Stomach (tissue), 4 donors: ENCODE data around the gene REG4.

ENCODE experiments used
- EP300 ChIP-seq: sonication (generic); formaldehyde crosslinking; IDR thresholded peaks from one replicate; pipeline ENCODE4 v1.6.1; 2017; ENCODE audit warnings: antibody characterized with exemption
- POLR2A ChIP-seq, 4 donors: fragments of 450-650 bp; IDR thresholded peaks; one replicate each; pipeline ENCODE4 v1.6.1; 2016; ENCODE audit warnings: antibody characterized with exemption in 4 of 4, control low read depth in 2 of 4, mild to moderate bottlenecking in 1 of 4, moderate library complexity in 1 of 4
- POLR2AphosphoS5 ChIP-seq, 3 donors: sonication (generic); formaldehyde crosslinking; IDR thresholded peaks; one replicate each; pipeline ENCODE4 v1.6.1; 2016; ENCODE audit warnings: antibody characterized with exemption in 3 of 3
- TF ChIP-seq, protein P1 (sequence below), 7 experiments: fragments of 450-650 bp in 4 of 7; fragments of 200-600 bp in 3 of 7; sonication (generic) in 3 of 7; IDR thresholded peaks; one replicate each; pipeline ENCODE4 v1.5.1; 2016 to 2019; ENCODE audit warnings: antibody characterized with exemption in 7 of 7, control low read depth in 2 of 7, mild to moderate bottlenecking in 1 of 7

- TF ChIP-seq, protein P1, sequence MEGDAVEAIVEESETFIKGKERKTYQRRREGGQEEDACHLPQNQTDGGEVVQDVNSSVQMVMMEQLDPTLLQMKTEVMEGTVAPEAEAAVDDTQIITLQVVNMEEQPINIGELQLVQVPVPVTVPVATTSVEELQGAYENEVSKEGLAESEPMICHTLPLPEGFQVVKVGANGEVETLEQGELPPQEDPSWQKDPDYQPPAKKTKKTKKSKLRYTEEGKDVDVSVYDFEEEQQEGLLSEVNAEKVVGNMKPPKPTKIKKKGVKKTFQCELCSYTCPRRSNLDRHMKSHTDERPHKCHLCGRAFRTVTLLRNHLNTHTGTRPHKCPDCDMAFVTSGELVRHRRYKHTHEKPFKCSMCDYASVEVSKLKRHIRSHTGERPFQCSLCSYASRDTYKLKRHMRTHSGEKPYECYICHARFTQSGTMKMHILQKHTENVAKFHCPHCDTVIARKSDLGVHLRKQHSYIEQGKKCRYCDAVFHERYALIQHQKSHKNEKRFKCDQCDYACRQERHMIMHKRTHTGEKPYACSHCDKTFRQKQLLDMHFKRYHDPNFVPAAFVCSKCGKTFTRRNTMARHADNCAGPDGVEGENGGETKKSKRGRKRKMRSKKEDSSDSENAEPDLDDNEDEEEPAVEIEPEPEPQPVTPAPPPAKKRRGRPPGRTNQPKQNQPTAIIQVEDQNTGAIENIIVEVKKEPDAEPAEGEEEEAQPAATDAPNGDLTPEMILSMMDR (IDR thresholded peaks at IDR 0.05): peak in 5 of 7 experiments; percentile 35 to 80 (median 74)
- TF ChIP-seq POLR2A (IDR thresholded peaks at IDR 0.05) (no peak), POLR2AphosphoS5 (IDR thresholded peaks at IDR 0.05) (no peak), EP300 (no peak)
These were observed 2.2 kb downstream of the REG4 start for GRCh38 chr1:119808972-119809550.
